GM18499 (cell line): Measurements from ENCODE around the gene COX6B2.
"Not testable (repeated sequence)": the region's sequence is repeated elsewhere in the genome, so short reads cannot be mapped to it uniquely, and the experiment has no call there.

ENCODE experiments used
- ATAC-seq: cut with Tn5 transposase; IDR thresholded peaks from one replicate; pipeline ENCODE4 v1.9.1; 2021; ENCODE audit warnings: moderate number of reproducible peaks; ENCODE audit not compliant: insufficient read depth, unreplicated experiment

The COX6B2 gene, protein sequence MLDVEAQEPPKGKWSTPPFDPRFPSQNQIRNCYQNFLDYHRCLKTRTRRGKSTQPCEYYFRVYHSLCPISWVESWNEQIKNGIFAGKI

DNA sequence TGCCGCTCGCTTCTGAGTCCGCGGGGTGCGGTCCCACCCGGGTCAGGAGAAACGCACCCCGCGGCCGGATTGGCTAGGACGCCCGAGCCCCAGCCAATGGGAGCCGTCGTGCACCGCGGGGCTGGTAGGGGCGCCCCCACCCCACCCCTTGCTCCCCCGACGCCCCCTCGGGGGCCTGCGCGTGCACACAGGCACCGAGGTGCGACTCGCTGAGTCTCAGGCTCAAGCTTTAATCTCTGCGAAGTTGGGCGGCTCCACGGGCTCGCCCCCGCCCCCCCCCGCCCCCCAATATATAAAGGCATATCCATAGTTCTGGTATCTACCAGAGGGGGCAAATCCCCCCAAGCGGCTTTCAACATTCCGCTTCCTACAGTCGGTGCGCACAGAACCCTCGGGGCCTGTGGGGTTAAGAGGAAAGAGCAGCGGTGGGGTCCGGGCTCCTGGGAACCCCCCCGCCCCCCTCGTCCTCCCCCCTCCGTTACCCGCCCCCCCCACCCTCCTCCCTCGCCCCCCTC lies at the start of gene COX6B2:
TSS of gene COX6B2 (minus strand) at position 22 of the 515 bp plus-strand sequence. CDS start 198 bp downstream, outside the sequence.
- ATAC-seq, result no peak

DNA sequence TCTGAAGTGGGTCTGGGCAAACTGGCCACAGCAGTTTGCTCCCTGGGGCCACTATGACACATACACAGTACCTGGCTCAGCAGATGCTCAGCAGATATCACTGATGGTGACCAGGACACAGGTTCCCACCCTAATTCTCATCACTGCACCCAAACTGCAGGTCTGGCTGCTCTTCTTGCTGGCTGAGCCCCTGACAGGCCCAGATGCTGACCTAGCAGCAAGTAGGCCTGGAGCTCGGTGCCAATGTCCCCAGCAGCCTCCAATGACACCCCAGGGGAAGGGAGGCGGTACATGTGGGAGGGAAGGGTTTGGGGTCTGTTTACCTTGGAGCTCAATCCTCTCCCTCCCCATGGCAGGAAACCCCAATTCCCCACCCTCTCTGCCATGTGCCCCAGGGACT lies 48.0 kb upstream of the COX6B2 start:
- no peak for ATAC-seq

DNA sequence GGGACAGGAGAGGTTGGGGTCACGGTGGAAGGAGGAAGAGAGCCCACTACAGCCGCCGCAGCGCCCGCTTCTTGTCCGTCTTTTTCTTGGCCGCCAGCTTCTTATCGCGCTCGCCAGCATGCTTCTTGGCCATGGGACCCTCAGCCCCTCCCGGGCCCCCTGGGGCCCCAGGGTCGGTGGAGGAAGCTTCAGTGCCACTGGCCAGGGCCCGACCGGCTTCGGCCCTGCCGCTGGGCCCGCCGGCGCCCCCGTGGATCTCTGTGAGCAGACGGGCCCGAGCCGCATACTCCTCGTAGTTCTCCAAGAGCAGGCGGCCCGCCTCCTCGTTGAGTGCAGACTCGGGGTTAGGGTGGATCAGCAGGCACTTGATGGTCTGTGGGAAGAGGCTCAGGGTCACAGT lies 46.9 kb upstream of the COX6B2 start:
- not testable (repeated sequence) for ATAC-seq

DNA sequence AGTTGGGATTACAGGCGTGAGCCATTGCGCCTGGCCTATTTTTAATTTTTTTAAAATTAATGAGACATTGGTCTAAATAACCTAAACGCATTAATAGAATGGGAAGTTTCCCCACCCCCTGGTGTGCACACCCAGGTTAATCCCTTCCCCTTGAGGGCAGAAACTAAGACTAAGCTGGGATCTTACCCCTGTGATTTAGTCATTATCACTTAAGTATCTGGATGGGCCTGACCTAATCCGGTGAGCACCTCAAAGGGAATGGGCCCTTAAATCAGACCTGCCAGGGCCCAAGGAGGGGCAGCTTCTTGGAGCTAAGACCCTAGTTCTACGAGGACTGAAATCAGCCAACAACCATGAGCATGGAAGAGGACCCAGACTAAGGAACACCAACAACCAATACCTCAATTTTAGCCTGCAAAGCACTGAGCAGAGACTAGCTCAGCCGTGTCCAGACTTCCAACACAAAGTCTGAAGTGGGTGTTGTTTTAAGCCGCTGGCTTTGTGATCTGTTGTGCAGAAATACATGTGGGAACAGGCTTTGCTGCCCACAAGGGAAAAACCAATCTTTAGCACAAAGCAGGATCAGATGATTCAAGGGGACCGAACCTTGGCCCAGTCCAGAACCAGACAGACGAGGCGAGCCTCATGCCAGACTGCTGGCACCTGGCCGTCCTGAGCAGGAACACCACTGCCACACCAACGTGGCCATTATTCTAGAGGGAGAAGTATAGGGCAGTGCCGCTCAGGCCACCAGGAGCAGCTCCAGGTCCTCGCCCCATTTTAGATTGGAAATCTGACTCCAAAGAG lies 46.0 kb upstream of the COX6B2 start:
- ATAC-seq, result no peak

DNA sequence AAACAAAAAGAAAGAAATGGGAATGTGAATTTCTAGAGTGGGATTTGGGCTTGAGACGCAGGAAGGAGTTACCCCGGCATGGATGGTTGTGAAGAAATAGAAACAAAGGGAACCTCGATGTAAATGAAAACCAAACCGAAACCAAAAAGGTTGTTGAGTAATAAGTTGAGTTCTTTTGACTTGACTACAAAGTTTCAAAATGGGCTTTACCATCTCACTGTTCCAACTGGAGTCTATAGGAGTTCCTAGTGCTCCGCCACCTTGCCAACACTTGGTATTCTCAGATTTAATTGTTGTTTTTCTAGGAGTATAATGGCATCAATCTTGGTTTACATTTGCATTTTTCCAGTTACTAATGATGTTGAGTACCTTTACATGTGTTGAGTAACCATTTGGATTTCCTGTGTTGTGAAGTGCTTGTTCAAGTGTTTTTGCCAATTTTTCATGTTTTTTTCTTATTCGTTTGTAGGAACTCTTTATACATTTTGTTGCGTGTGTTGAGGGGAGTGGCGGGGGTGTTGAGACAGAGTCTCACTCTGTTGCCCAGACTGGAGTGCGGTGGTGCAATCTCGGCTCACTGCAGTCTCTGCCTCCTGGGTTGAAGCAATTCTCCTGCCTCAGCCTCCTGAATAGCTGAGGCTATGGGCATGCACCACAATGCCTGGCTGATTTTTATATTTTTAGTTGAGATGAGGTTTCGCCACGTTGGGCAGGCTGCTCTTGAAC lies 43.8 kb upstream of the COX6B2 start:
- no peak for ATAC-seq

DNA sequence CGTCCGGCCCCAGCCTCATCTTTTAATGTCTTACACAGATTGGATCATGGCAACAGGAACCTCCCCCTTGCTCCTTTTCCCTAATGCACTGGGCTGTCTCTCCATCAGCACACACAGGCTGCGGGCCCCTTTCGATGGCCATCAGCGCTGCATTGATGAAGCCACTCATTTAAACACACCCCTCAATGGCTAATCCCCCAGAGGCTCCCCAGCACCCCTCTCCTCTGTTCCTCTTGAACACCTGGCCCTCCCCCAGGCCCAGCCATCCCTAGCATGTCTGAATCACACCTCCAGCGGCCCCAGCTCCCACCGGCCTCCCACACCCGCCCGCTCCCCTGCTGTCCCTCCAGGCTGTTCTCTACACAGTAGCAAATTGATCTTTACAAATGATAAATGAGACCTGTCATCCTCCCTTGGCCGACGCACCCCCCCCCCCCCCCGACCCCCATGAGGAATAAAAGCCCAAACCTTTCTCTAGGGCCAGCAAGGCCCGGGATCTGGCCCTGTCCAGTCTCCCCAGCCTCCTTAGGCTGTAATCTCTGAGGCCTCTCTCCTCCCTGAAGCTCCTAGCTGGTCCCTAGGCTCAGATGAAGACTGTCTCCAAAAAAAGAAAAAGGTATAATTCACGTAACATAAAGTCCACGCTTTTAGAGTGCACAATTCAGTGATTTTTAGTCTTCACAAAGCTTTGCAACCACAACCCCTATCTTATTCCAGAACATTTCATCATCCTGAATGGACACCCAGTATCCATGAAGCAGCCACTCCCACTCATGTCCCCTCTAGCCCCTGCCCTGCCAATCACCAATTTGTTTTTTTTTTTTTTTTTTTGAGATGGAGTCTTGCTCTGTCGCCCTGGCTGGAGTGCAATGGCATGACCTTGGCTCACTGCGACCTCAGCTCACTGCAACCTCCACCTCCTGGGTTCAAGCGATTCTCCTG lies 38.6 kb upstream of the COX6B2 start:
- ATAC-seq, result no peak

DNA sequence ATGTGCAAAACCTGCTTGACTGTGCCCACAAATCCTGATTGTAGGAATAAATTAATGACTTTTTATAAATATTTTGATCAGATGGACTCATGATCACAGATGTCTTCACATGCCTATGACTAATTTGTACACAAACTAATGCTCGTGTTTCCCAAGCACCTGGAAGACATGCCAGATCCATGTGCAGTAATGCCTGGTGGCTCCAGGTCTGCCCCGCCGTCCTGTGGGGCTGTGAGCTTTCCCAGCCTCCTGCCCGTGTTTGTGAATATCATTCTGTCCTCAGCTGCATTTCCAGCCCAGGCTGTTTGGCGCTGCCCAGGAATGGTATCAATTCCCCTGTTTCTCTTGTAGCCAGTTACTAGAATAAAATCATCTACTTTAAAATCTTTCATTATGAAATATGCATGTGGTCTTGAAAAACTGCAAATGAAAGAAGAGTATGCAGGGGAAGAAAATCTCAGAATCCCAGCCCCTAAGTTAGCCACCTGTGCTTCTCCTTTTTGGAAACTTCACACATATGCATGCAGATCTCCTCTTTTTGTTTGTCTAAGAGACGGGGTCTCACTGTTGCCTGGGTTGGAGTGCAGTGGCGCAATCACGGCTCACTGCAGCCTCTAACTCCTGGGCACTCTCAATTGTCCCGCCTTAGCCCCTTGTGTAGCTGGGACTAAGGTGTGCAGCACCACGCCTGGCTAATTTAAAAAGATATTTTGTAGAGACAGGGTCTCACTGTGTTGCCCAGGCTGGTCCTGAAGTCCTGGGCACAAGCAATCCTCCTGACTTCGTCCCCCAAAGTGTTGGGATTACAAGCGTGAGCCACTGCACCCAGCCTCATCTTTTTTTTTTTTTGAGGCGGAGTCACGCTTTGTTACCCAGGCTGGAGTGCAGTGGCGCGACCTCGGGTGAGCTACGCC lies 37.4 kb upstream of the COX6B2 start:
- no peak for ATAC-seq

DNA sequence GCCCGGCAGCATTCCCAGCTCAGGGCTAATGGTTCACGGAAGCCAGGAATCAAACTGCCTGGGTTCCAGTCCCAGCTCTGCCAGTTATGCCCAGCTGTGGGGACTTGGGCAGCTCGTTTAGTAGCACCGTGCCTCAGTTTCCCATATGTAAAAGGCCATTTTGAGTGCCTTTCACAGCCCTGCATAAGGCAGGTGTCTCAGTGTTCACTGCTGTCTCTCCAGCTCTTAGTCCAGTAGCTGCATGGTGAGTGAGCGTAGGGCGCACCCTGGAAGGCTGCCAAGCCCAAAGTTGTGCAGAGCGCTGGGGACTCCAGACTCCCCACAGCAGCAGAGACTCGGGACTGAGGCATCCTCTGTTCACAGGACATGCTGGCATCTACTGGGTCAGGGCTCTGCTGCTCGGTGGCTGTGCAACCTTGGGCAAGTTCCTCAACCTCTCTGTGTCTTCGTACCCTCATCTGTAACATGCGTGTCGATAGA lies 36.7 kb upstream of the COX6B2 start:
- ATAC-seq, result no peak

DNA sequence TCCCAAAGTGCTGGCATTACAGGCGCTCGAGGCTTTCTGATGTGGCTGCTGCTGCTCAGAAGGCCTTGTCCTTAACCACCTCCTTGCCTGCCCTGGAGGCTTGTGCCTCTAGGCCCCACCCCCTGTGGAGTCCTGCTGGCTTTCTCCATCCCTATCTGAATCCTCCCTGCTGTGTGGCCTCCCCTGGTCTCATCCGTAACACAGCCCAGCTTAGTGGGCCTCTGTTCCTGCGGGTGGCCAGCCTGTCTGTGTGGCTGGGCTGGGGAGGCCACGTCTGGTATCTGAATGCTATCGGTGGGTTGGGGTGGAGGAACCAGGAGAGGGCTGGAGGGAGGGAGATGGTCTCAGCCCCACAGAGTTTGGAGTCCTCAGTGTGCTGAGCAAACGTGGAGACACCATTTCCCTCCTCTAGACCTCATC lies 36.0 kb upstream of the COX6B2 start:
- no peak for ATAC-seq

DNA sequence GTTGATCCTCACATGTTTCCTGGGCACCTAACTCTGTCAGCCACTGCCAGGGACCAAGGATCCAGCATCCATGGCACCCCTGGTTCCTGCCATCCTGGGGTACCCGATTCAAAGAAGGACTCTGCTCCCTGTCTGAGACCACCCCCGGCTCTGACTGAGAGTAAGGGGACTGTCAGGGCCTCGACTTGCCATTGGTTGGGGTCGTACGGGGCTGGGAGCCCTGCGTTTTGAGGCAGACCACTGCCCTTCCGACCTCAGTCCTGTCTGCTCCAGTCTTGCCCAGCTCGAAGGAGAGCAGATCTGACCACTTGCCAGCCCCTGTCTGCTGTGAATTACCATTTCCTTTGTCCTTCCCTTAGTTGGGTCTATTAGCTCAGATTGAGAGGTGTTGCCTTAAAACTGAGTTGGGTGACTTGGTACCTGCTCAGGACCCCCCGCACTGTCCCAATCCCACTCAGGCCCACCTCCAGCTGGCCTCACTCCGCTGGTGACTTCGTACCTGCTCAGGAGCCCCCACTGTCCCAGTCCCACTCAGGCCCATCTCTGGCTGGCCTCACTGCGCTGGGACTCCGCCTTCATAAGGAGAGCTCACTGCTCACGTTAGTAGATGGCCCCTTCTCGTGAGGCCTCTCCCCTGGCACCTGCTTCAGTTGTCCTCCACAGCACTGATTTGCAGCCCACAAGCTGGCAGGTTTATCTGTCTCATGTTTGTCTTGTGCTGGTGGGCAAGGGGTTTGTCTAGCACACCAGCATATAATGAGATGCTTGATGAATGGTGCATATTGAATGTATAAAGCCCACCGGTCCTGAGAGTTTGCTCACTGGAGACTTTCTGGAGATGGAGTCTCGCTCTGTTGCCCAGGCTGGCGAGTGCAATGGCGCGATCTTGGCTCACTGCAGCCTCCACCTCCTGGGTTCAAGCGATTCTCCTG lies 35.1 kb upstream of the COX6B2 start:
- ATAC-seq, result no peak

DNA sequence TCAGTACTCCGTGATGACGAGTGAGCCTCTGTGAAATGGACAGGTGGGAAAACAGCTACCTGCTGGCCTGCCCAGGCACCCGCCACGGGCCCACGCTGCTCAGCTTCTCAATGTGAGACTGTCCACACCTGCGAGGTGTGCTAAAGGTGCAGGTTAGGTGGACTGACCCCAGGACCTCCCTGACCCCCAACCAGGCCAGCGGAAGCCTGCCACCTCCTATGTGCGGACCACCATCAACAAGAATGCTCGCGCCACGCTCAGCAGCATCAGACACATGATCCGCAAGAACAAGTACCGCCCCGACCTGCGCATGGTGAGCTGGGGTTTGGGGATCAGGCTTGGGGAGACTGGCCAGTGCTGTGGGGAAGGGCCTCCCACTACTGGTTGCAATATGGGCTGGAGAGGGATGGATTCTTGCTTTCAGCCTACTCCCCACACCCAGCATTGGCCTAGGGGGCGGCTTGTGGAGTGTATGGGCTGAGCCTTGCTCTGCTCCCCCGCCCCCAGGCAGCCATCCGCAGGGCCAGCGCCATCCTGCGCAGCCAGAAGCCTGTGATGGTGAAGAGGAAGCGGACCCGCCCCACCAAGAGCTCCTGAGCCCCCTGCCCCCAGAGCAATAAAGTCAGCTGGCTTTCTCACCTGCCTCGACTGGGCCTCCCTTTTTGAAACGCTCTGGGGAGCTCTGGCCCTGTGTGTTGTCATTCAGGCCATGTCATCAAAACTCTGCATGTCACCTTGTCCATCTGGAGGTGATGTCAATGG lies 33.4 kb upstream of the COX6B2 start:
- no peak for ATAC-seq

DNA sequence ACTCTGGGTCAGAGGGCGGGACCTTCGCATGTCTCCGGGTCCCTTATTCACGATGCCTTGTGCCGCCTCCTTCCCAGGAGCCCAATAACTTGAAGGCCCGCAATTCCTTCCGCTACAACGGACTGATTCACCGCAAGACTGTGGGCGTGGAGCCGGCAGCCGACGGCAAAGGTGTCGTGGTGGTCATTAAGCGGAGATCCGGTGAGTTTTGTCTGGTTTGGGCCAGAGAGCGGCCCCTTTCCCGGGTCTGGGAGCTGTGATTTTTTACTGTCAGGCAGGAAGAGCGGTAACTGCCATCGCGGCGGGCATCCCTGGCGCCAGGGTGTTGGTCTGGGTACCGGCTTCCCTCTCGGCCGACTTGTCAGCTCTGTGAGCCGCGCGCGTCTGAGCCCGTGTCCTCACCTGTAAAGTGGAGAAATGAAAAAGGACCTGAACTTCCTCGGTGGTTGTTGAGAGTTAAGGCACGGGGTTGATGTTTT lies 32.0 kb upstream of the COX6B2 start:
- no peak for ATAC-seq

DNA sequence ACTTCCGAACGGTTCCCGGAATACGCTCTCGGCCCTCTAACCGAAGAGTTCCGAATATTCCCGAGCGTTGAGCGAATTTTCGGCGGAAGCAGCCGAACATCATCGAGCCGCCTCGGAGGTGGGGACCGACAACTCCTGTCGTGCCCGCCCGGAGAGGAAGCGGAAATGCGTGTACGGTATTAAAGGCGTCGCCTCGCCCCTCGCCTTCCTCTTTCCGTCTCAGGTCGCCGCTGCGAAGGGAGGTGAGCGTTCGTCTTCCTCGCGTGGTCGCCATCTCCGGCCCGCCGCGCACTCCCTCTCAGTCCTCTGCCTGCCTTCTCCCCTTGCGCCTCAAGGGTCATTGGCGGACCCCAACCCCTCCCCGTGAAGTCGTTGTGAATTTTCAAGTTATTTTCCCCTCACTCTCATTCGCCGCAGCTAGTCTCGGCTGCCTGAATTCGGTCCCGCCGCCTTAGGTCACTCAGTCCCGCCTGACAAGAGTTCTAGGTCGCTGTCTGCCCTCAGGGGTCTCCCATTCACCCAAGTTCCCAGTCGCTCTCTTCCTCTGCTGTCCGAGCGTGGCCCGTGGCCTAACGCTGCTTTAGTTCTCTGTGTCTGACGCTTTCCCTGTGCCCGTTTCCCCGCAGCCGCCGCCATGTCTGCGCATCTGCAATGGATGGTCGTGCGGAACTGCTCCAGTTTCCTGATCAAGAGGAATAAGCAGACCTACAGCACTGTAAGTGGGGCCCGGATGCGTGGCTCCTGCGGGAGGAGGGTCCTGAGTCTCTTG lies 31.4 kb upstream of the COX6B2 start, which contains the start of gene RPL28:
TSS of gene RPL28 (plus strand) at position 209 of the 769 bp plus-strand sequence. CDS start at position 635, 426 bp downstream.
- peak; percentile 64 for ATAC-seq

DNA sequence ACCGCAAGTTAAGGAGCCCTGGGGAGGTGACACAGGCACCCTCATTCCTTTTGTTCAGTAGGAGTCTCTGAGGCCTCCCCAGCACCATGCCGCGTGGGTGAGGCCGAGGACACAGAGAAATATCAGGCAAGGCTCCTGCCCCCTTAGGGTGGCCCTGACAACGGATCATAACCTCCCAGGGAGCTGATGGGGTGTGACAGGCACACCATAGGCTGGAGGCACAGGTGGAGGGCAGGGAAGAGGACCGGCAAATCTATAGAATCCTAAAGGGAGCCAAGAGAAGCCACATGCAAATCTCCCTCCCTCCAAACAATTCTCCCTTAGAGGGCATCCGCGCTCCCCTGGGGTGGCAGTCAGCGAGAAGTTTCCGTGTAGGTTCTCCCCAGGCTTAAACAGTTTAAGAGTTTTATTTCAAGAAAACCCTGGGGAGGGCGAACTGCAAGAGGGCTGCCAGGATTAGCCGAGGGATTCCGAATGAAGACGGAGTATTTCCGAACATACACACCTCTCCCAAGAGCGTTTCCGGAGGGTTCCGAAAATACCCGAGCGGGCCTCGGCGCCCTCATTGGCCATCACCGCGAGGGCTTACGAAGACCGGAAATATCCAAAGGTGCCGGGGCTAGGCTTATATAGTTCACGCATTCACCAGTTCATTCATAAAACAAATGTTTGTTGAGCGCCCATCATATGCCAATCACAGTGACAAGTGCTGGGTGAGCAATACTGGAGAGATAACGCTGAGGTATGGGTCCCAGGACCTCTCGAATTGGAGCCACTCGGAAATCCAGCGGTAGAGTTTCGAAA lies 30.6 kb upstream of the COX6B2 start:
- peak; percentile 26 for ATAC-seq

DNA sequence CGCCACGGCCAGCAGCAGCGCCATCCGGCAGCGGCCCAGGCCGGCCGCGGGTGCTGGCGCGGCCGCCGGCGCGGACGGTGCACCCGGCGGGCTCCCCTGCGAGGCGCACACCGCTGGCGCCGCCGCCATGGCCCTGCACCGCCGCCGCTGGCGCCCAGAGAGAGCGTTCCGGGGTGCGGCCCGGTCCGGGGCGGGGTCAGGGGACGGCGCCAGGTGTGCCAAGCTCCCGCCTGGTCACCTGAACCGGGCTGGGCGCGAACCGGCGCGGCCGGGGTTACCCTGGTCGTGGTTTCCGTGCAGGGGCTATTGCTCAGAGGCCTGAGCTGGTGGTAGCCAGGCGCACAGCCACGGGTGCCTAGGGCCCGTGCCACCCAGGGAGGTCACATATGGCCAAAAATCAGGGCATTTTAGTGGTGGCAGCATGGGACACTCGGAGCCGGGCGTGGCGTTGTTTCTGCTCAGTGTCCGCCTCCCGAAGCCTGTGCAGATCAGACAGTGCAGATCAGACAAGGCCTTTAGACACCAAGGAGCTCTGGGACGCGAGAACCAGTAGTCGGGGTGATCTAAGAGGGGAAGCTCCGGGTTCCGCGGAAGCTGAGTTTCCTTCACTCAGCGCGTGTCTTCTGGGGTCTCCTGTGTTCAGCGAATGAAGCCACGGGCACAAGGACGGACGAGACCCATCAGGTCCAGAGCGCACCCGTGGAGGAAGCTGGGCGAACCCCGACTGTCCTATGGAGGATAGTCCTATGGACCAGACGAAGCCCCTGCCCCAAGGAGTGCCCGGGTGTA lies 29.8 kb upstream of the COX6B2 start, which contains the start of gene TMEM238:
TSS of gene TMEM238 (minus strand) at position 162 of the 789 bp plus-strand sequence. CDS start at position 129, 33 bp downstream.
- ATAC-seq, result no peak
